Parathyroid adenoma (tissue), 2 donors: ENCODE data around the gene CAMTA1.

ENCODE experiments used
- H2AFZ ChIP-seq: fragments of 300-600 bp; sonication (generic); one replicate; pipeline ENCODE4 v1.7.0; 2017; ENCODE audit warnings: antibody characterized with exemption, mild to moderate bottlenecking
- H3K27ac ChIP-seq: fragments of 300-600 bp; sonication (generic); one replicate; pipeline ENCODE4 v1.7.0; 2017
- H3K27me3 ChIP-seq: fragments of 300-600 bp; sonication (generic); one replicate; pipeline ENCODE4 v1.7.0; 2017; ENCODE audit warnings: low read length; ENCODE audit not compliant: control insufficient read depth, insufficient read depth
- H3K36me3 ChIP-seq: fragments of 300-600 bp; sonication (generic); one replicate; pipeline ENCODE4 v1.7.0; 2017; ENCODE audit warnings: low read length; ENCODE audit not compliant: control insufficient read depth, insufficient read depth
- H3K4me1 ChIP-seq: fragments of 300-600 bp; sonication (generic); one replicate; pipeline ENCODE4 v1.7.0; 2017; ENCODE audit warnings: control low read depth
- H3K4me2 ChIP-seq: fragments of 300-600 bp; sonication (generic); one replicate; pipeline ENCODE4 v1.7.0; 2017; ENCODE audit warnings: low read length
- H3K4me3 ChIP-seq: fragments of 300-600 bp; sonication (generic); one replicate; pipeline ENCODE4 v1.7.0; 2017; ENCODE audit warnings: low read depth, low read length
- H3K79me2 ChIP-seq: fragments of 300-600 bp; sonication (generic); one replicate; pipeline ENCODE4 v1.7.0; 2017; ENCODE audit warnings: control low read depth
- H3K9ac ChIP-seq: fragments of 300-600 bp; sonication (generic); one replicate; pipeline ENCODE4 v1.7.0; 2017; ENCODE audit warnings: mild to moderate bottlenecking
- H3K9me3 ChIP-seq: fragments of 300-600 bp; sonication (generic); one replicate; pipeline ENCODE4 v1.7.0; 2017; ENCODE audit warnings: low read length; ENCODE audit not compliant: control insufficient read depth
- TF ChIP-seq, protein P1 (sequence below): fragments of 300-600 bp; sonication (generic); IDR thresholded peaks from one replicate; pipeline ENCODE4 v1.7.0; 2017; ENCODE audit warnings: antibody characterized with exemption, mild to moderate bottlenecking
- donor health status: primary hyperparathyroidism.

The CAMTA1 gene

DNA sequence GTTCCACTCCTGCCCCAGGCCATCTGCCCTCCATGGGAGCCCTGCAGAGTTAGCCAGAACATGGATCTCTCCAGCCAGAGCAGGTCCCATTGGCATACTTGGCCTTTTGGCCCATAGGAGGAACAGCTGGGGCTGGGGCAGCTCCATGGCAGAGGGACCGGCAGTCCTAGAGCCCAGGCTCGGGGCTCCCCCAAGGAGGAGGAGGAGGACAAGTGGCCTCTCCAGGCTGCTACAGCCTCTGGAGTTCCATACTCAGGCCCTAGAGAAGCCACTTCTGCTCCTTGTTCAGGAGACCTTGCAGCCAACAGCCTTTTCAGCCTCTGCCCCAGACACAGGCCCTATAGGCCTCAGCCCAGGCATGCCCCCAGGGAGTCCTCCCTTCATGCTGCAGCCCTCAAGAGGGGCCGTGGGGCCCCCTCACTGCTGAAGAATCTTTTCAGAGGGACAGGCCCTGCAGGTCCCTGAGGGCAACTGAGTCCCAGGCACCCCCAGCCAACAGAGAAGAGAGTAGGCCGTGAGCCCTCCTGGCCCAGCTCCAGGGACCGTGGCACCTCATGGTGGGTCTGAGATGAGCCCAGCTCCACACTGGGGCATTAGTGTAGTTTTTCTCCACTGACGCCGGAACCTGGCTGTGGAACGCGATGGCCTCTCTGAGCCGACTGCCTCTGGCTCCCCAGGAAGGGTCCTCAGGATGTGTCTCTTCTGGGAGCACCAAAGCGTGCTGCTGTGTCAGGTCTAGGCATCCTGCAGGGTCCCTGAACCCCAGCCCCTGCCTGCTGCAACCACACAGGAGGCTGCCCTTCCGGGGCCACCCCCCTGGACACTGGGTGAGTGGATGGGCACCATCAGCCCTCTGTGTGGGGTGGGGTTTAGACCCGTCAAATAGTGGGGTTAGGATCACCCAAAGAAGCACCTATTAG lies 688.2 kb downstream of the CAMTA1 start:
- no peaks in the 10 kb centered on the region for H3K9me3 ChIP-seq
- no peak overlapping the region for H3K4me3 ChIP-seq
- H3K36me3 ChIP-seq, result no peaks in the 10 kb centered on the region
- no peak overlapping the region for H2AFZ ChIP-seq
- no peak overlapping the region for H3K27ac ChIP-seq
- H3K4me1 ChIP-seq, result no peaks in the 10 kb centered on the region
- no peaks in the 10 kb centered on the region for H3K79me2 ChIP-seq
- H3K4me2 ChIP-seq, result no peak overlapping the region
- TF ChIP-seq, protein P1, sequence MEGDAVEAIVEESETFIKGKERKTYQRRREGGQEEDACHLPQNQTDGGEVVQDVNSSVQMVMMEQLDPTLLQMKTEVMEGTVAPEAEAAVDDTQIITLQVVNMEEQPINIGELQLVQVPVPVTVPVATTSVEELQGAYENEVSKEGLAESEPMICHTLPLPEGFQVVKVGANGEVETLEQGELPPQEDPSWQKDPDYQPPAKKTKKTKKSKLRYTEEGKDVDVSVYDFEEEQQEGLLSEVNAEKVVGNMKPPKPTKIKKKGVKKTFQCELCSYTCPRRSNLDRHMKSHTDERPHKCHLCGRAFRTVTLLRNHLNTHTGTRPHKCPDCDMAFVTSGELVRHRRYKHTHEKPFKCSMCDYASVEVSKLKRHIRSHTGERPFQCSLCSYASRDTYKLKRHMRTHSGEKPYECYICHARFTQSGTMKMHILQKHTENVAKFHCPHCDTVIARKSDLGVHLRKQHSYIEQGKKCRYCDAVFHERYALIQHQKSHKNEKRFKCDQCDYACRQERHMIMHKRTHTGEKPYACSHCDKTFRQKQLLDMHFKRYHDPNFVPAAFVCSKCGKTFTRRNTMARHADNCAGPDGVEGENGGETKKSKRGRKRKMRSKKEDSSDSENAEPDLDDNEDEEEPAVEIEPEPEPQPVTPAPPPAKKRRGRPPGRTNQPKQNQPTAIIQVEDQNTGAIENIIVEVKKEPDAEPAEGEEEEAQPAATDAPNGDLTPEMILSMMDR, result no peak
- no peaks in the 10 kb centered on the region for H3K27me3 ChIP-seq
- H3K9ac ChIP-seq, result no peak overlapping the region

DNA sequence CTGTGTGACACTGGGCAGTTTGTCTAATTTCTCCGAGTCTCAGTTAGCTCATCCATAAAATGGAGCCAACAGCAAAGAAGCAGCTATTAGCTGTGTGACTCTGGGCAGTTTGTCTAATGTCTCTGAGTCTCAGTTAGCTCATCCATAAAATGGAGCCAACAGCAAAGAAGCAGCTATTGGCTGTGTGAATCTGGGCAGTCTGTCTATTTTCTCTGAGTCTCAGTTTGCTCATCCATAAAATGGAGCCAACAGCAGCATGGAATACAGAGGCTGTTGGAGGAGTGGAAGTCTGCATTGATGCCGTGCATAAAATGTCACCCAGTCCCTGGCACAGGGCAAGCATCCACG lies 688.9 kb downstream of the CAMTA1 start:
- no peaks in the 10 kb centered on the region for H3K27me3 ChIP-seq
- TF ChIP-seq, protein P1, result no peak
- H3K79me2 ChIP-seq, result no peaks in the 10 kb centered on the region
- H3K9ac ChIP-seq, result no peak overlapping the region
- no peaks in the 10 kb centered on the region for H3K36me3 ChIP-seq
- no peaks in the 10 kb centered on the region for H3K9me3 ChIP-seq
- H2AFZ ChIP-seq, result no peak overlapping the region
- no peak overlapping the region for H3K4me2 ChIP-seq
- no peak overlapping the region for H3K27ac ChIP-seq
- H3K4me3 ChIP-seq, result no peak overlapping the region
- no peaks in the 10 kb centered on the region for H3K4me1 ChIP-seq

GRCh38 chr1:7474786-7475502 lies 689.7 kb downstream of the CAMTA1 start:
- Histone ChIP-seq H2AFZ (no peak overlapping the region), H3K4me2 (no peak overlapping the region), H3K79me2 (no peaks in the 10 kb centered on the region), H3K9ac (no peak overlapping the region), H3K4me3 (no peak overlapping the region), H3K9me3 (no peaks in the 10 kb centered on the region), H3K27ac (no peak overlapping the region), H3K27me3 (no peaks in the 10 kb centered on the region), H3K4me1 (no peaks in the 10 kb centered on the region), H3K36me3 (no peaks in the 10 kb centered on the region)
- TF ChIP-seq, protein P1, result no peak

GRCh38 chr1:7475691-7476090 lies 690.4 kb downstream of the CAMTA1 start:
- TF ChIP-seq, protein P1, result no peak

More at GRCh38 chr1:7475691-7476090, 690.4 kb downstream of the CAMTA1 start:
- no peaks in the 10 kb centered on the region for H3K9me3 ChIP-seq
- H3K9ac ChIP-seq, result no peak overlapping the region
- no peaks in the 10 kb centered on the region for H3K4me1 ChIP-seq
- no peaks in the 10 kb centered on the region for H3K27me3 ChIP-seq
- no peak overlapping the region for H2AFZ ChIP-seq
- no peaks in the 10 kb centered on the region for H3K36me3 ChIP-seq
- H3K79me2 ChIP-seq, result no peaks in the 10 kb centered on the region
- no peak overlapping the region for H3K4me2 ChIP-seq
- H3K27ac ChIP-seq, result no peak overlapping the region
- H3K4me3 ChIP-seq, result no peak overlapping the region
